ENCODE measurements around the gene SUN2. TPM values are rescaled to one million over a fixed set of nuclear protein-coding genes. Genes with fewer than 3 reads are reported as not detected.

Gene SUN2
- total RNA-seq, 1 donor from 2014 or later: 70.5 TPM

DNA sequence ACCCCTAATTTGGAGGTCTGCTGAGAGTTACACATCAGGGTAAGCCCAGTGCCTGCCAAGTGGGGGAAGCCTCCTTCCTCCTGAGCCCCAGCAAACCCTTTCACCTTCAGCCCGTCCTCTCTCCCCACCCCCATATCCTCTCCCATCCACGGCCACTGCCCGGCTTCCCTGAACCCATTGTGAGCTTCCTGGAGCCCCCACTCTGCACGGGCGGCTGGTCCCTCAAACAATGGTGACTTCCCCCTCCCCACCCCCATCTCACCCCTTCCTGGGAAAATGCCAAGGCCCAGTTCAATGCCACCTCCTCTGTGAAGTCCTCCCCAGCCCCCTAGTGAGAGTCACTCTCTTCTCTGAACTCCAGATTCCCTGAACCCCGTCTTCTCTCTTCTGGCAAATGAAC lies 20.3 kb upstream of the SUN2 start:
- Mint-ChIP-seq H3K9me3 (no peaks in the 10 kb centered on the region), H3K27ac (no peak overlapping the region), H3K4me3 (no peak overlapping the region), H3K27me3 (no peaks in the 10 kb centered on the region), H3K36me3 (no peaks in the 10 kb centered on the region), H3K4me1 (ENCODE audit: unreplicated experiment) (peaks cover 4% of the 10 kb centered on the region)
- TF ChIP-seq, protein P1, sequence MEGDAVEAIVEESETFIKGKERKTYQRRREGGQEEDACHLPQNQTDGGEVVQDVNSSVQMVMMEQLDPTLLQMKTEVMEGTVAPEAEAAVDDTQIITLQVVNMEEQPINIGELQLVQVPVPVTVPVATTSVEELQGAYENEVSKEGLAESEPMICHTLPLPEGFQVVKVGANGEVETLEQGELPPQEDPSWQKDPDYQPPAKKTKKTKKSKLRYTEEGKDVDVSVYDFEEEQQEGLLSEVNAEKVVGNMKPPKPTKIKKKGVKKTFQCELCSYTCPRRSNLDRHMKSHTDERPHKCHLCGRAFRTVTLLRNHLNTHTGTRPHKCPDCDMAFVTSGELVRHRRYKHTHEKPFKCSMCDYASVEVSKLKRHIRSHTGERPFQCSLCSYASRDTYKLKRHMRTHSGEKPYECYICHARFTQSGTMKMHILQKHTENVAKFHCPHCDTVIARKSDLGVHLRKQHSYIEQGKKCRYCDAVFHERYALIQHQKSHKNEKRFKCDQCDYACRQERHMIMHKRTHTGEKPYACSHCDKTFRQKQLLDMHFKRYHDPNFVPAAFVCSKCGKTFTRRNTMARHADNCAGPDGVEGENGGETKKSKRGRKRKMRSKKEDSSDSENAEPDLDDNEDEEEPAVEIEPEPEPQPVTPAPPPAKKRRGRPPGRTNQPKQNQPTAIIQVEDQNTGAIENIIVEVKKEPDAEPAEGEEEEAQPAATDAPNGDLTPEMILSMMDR (conservative IDR thresholded peaks at IDR 0.05): no peak
- DNase-seq (ENCODE audit: extremely low spot score, unreplicated experiment): no peak

- H3K36me3 Mint-ChIP-seq: no peaks in the 10 kb centered on the region
- H3K4me3 Mint-ChIP-seq: no peak overlapping the region
- TF ChIP-seq, protein P1 (conservative IDR thresholded peaks at IDR 0.05): no peak
- peaks cover 4% of the 10 kb centered on the region for H3K4me1 Mint-ChIP-seq (ENCODE audit: unreplicated experiment)
- no peaks in the 10 kb centered on the region for H3K9me3 Mint-ChIP-seq
- DNase-seq (ENCODE audit: extremely low spot score, unreplicated experiment): no peak
- no peak overlapping the region for H3K27ac Mint-ChIP-seq
- H3K27me3 Mint-ChIP-seq: no peaks in the 10 kb centered on the region
Observed at GRCh38 chr22:38775656-38776055, 19.9 kb upstream of the SUN2 start.

DNA sequence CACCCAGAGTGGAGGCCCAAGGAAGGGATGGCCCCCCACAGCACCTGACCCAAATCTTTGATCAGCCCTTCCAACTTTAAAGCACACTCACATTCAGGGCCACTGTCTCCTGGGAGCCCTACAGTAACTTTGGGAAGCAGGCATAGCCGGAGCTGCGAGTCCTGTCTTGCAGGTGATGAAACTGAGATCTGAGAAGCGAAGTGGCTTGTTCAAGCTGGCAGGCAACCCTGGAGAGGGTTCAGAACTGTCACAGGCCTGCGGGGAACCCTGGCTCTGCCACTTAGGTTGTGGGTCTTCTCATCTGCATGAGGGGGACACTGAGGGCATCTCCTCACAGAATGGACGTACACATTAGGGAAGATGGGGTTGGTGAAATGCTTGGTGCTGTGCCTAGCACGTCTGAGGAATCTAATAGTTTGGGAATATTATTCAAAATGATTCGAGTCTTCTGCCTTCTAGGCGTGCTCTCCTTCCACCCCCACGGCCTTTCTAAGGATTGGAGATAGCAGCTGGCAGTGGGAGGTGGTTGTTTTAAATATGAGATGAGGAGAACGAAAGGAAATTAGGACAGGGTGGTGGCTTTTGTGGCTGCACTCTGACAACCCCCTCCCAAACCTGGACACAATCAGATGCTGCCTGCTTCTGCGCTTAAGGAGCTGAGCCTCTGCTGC lies 18.8 kb upstream of the SUN2 start:
- TF ChIP-seq, protein P1 (conservative IDR thresholded peaks at IDR 0.05): no peak
- DNase-seq (ENCODE audit: extremely low spot score, unreplicated experiment): no peak
- no peak overlapping the region for H3K27ac Mint-ChIP-seq

GRCh38 chr22:38773363-38773946 lies 17.7 kb upstream of the SUN2 start:
- Mint-ChIP-seq H3K27me3 (no peaks in the 10 kb centered on the region), H3K27ac (no peak overlapping the region), H3K36me3 (no peaks in the 10 kb centered on the region), H3K4me3 (no peak overlapping the region), H3K4me1 (ENCODE audit: unreplicated experiment) (peaks cover 8% of the 10 kb centered on the region), H3K9me3 (no peaks in the 10 kb centered on the region)
- DNase-seq (ENCODE audit: extremely low spot score, unreplicated experiment): no peak
- TF ChIP-seq, protein P1 (conservative IDR thresholded peaks at IDR 0.05): no peak

More for the DNA sequence above, 18.8 kb upstream of the SUN2 start:
- Mint-ChIP-seq H3K36me3 (no peaks in the 10 kb centered on the region), H3K4me3 (no peak overlapping the region), H3K4me1 (ENCODE audit: unreplicated experiment) (peaks cover 4% of the 10 kb centered on the region), H3K9me3 (no peaks in the 10 kb centered on the region), H3K27me3 (no peaks in the 10 kb centered on the region)

- H3K4me3 Mint-ChIP-seq: no peak overlapping the region
- TF ChIP-seq, protein P1 (conservative IDR thresholded peaks at IDR 0.05): no peak
- no peak overlapping the region for H3K27ac Mint-ChIP-seq
- no peaks in the 10 kb centered on the region for H3K36me3 Mint-ChIP-seq
- peaks cover 8% of the 10 kb centered on the region for H3K4me1 Mint-ChIP-seq (ENCODE audit: unreplicated experiment)
- H3K9me3 Mint-ChIP-seq: no peaks in the 10 kb centered on the region
- no peaks in the 10 kb centered on the region for H3K27me3 Mint-ChIP-seq
- no peak for DNase-seq (ENCODE audit: extremely low spot score, unreplicated experiment)
Observed at GRCh38 chr22:38772623-38772873, 16.8 kb upstream of the SUN2 start.
